Fibroblast of lung (primary cell): ENCODE results near the gene C3.

Experiments
- EZH2 ChIP-seq: IDR thresholded peaks from 2 replicates; pipeline ENCODE4 v1.5.1; 2012; ENCODE audit warnings: low read length, control low read depth, mild to moderate bottlenecking; ENCODE audit errors: missing control alignments
- TF ChIP-seq, protein P1 (sequence below), 2 donors: IDR thresholded peaks in 1 of 2; conservative IDR thresholded peaks in 1 of 2; 1 replicate in 1 of 2; 2 replicates in 1 of 2; pipeline ENCODE4 v1.5.1; 2011 to 2012; ENCODE audit warnings: low read length in 2 of 2, control low read depth in 1 of 2, inconsistent platforms in 1 of 2, low read depth in 1 of 2, mild to moderate bottlenecking in 1 of 2

DNA sequence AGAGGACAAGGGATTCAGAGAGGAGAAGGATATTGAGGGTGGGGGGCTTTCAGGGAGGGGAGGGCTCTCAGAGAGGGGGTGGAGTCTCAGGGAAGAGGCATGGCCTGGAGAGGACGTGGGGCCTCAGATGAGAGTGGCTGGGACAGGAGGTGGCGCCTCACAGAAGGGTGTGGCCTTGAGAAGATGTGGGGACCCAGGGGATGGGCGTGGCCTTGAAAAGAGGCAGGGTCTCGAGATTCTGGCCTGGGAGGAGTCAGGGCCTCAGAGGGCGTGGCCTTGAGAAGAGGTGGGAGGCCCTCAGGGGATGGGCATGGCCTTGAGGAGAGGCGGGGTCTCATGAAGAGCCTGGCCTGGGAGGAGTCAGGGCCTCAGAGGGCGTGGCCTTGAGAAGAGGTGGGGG, 26.8 kb downstream of the C3 start:
- TF ChIP-seq, protein P1, sequence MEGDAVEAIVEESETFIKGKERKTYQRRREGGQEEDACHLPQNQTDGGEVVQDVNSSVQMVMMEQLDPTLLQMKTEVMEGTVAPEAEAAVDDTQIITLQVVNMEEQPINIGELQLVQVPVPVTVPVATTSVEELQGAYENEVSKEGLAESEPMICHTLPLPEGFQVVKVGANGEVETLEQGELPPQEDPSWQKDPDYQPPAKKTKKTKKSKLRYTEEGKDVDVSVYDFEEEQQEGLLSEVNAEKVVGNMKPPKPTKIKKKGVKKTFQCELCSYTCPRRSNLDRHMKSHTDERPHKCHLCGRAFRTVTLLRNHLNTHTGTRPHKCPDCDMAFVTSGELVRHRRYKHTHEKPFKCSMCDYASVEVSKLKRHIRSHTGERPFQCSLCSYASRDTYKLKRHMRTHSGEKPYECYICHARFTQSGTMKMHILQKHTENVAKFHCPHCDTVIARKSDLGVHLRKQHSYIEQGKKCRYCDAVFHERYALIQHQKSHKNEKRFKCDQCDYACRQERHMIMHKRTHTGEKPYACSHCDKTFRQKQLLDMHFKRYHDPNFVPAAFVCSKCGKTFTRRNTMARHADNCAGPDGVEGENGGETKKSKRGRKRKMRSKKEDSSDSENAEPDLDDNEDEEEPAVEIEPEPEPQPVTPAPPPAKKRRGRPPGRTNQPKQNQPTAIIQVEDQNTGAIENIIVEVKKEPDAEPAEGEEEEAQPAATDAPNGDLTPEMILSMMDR (conservative IDR thresholded peaks at IDR 0.05 in 1 of 2, IDR thresholded peaks at IDR 0.05 in 1 of 2; ENCODE audit: low read depth in 1 of 2, low read length in 2 of 2): no peak
- no peak for TF ChIP-seq EZH2
